Measurements from ENCODE around the gene RFK. TPM values are rescaled to one million over a fixed set of nuclear protein-coding genes. Genes with fewer than 3 reads are reported as not detected.

The RFK gene
- total RNA-seq, 4 donors from 2014 or later, result 29.3 to 40.0 (median 34.8) TPM

- no peaks in the 10 kb centered on the region for H3K36me3 ChIP-seq
- WGBS, 2 donors, result 70 to 100% methylated on average over 2 of the region's 2 CpGs
Observed at GRCh38 chr9:76415154-76415553, 20.9 kb upstream of the RFK start.

GRCh38 chr9:76414661-76415060 lies 20.4 kb upstream of the RFK start:
- Histone ChIP-seq H3K27ac (no peak overlapping the region), H3K27me3 (no peaks in the 10 kb centered on the region), H3K9me3 (no peaks in the 10 kb centered on the region), H3K4me3 (replicated peaks in 1 of 3) (no peak overlapping the region), H3K36me3 (no peaks in the 10 kb centered on the region), H3K4me1 (no peaks in the 10 kb centered on the region)
- no peak for TF ChIP-seq POLR2A (IDR thresholded peaks at IDR 0.05)
- no peak for DNase-seq
- 82 to 85% methylated on average over 4 of the region's 4 CpGs for WGBS, 2 donors
- intact Hi-C loops (cut with DNase I), result no loop called here

More at GRCh38 chr9:76415154-76415553, 20.9 kb upstream of the RFK start:
- no peak overlapping the region for H3K27ac ChIP-seq
- no peaks in the 10 kb centered on the region for H3K4me1 ChIP-seq
- DNase-seq, result no peak
- intact Hi-C loops (cut with DNase I), result no loop called here
- no peaks in the 10 kb centered on the region for H3K27me3 ChIP-seq
- no peak overlapping the region for H3K4me3 ChIP-seq (replicated peaks in 1 of 3)
- no peaks in the 10 kb centered on the region for H3K9me3 ChIP-seq
- TF ChIP-seq CTCF (IDR thresholded peaks at IDR 0.05) (no peak), POLR2A (IDR thresholded peaks at IDR 0.05) (no peak)

GRCh38 chr9:76413658-76414057 lies 19.4 kb upstream of the RFK start:
- no peak overlapping the region for H3K27ac ChIP-seq
- DNase-seq, result no peak
- no peaks in the 10 kb centered on the region for H3K36me3 ChIP-seq
- no peak for TF ChIP-seq POLR2A (IDR thresholded peaks at IDR 0.05)
- no peak for TF ChIP-seq CTCF (IDR thresholded peaks at IDR 0.05)
- intact Hi-C loops (cut with DNase I), result no loop called here
- no peaks in the 10 kb centered on the region for H3K27me3 ChIP-seq
- no peaks in the 10 kb centered on the region for H3K9me3 ChIP-seq
- H3K4me3 ChIP-seq (replicated peaks in 1 of 3), result no peak overlapping the region
- H3K4me1 ChIP-seq, result no peaks in the 10 kb centered on the region

GRCh38 chr9:76412638-76413037 lies 18.4 kb upstream of the RFK start:
- Histone ChIP-seq H3K4me1 (no peaks in the 10 kb centered on the region), H3K36me3 (no peaks in the 10 kb centered on the region), H3K27me3 (no peaks in the 10 kb centered on the region), H3K4me3 (replicated peaks in 1 of 3) (no peak overlapping the region), H3K27ac (no peak overlapping the region), H3K9me3 (no peaks in the 10 kb centered on the region)
- no peak for DNase-seq
- intact Hi-C loops (cut with DNase I), result no loop called here
- TF ChIP-seq CTCF (IDR thresholded peaks at IDR 0.05), result no peak
- no peak for TF ChIP-seq POLR2A (IDR thresholded peaks at IDR 0.05)
- WGBS, 2 donors, result 65 to 70% methylated on average over 2 of the region's 2 CpGs

- H3K27ac ChIP-seq, result no peak overlapping the region
- H3K27me3 ChIP-seq, result no peaks in the 10 kb centered on the region
- no peak for TF ChIP-seq POLR2A (IDR thresholded peaks at IDR 0.05)
- TF ChIP-seq CTCF (IDR thresholded peaks at IDR 0.05), result no peak
- DNase-seq, result no peak
- no peaks in the 10 kb centered on the region for H3K36me3 ChIP-seq
- no peaks in the 10 kb centered on the region for H3K9me3 ChIP-seq
- intact Hi-C loops (cut with DNase I), result no loop called here
- H3K4me1 ChIP-seq, result peaks cover 0 to 7% of the 10 kb centered on the region in 2 donors
- H3K4me3 ChIP-seq (replicated peaks in 1 of 3), result no peak overlapping the region
Observed at GRCh38 chr9:76405868-76406267, 11.6 kb upstream of the RFK start.

- Histone ChIP-seq H3K36me3 (no peaks in the 10 kb centered on the region), H3K9me3 (no peaks in the 10 kb centered on the region), H3K27me3 (no peaks in the 10 kb centered on the region), H3K4me3 (replicated peaks in 1 of 3) (no peak overlapping the region), H3K27ac (no peak overlapping the region), H3K4me1 (peaks cover 0 to 7% of the 10 kb centered on the region in 2 donors)
- intact Hi-C loops (cut with DNase I), result no loop called here
- TF ChIP-seq CTCF (IDR thresholded peaks at IDR 0.05) (no peak), POLR2A (IDR thresholded peaks at IDR 0.05) (no peak)
- no peak for DNase-seq
- WGBS, 2 donors, result 78 to 79% methylated on average over 3 of the region's 3 CpGs
Observed at GRCh38 chr9:76405340-76405739, 11.1 kb upstream of the RFK start.

Data from thyroid gland (tissue), 4 donors.